CD4-positive, alpha-beta T cell treated with Interleukin-4 for 1 hour (primary cell): ENCODE results near the gene SLC24A3.
"Not testable (repeated sequence)": the region's sequence is repeated elsewhere in the genome, so short reads cannot be mapped to it uniquely, and the experiment has no call there.

Experiments used
- DNase-seq, 2 donors: peaks; one replicate each; pipeline ENCODE4 v3.0.0-alpha.2; 2020 to 2022

The SLC24A3 gene

DNA sequence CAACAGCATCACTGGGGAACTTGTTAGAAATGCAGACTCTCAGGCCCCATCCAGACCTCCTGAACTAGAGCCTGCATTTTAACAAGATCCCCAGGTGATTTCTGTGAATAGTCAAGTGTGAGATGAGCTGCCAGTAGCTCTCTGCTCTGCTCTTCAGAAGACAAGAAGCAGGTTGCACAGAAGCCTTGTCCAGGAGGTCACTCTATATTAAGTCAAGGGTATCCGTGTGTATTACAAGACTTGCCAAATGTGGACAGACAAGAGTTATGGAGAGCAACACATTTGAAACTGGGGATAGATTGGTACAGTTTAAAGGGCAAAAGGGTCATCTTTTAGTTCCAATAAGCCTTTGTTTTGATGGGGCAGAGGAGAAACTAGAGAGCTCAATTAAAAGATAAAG, 522.4 kb downstream of the SLC24A3 start:
- no peak for DNase-seq

DNA sequence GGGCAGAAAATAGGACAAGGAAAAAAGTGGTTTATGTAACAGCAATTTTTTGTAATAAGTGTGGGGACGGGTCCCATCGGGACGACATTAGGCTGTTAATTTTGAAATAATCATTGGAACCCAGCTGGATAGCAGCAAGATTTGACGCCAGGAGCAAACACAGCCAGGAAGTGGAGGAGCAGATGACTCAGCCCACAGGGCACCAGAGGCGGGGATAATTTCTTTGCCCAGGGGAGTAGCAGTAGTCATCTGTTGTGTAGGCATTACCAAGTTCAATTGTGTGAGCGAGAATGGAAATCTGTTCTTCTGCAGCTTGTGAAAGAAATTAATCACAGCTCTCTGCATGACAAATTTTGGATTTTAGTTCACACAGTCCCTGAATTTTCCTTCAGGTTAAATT, 523.0 kb downstream of the SLC24A3 start:
- DNase-seq, result peak in 1 of 2 donors; percentile 61

DNA sequence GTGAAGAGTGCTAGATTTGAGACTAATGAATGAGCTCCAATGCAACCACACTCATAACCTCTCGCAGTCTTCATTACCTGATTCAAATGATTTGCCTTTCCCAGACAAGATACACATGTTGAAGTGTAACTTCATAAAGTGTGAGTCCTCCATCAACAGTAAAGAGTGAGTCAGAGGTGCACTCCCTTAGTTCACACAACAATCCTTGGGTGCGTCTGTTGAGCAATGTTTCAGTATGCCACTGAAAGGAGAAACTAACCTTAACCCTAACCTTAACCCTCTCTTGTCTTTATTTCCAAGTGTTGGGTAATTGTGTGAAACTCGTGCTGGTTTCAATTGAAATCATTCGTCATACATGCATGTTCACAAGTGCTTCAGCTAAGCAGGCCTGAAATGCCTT, 524.6 kb downstream of the SLC24A3 start:
- peak in 1 of 2 donors; percentile 64 for DNase-seq

DNA sequence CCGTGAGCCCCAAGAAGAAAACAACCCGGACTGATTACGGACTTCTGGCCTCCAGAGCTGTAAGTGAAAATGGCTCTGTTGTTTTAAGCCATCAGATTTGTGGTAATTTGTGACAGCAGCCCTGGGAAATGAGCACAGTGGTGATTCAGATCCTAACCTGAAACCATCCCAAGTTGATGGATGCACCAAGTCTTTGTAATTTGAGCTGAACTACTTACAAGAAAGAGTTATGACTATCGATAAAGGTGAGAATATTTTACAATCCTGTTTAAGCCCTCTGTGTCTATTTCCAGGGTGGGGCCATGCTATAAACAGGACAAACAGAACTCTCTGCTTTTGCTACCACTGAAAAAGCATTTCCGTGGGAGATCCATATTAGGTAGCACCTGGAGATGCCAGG, 526.5 kb downstream of the SLC24A3 start:
- DNase-seq, result no peak

DNA sequence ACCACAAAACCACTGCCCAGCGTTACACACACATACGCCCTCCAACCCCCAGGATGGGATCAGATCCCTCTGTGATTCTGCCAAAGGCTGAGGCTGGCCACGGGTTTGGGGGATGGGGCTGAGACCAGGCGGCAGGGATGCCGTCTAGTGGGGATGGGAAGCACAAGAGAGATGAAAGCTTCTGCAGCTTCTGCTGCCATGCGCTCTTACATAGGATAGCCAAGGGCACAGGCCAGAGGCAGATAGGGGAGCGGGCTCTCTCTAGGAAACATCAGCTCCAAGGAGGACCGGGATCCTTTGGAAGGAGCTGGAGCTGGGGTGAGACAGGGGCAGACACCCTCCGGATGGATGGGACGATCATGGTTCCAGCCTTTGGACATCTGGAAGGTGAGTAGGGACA, 526.9 kb downstream of the SLC24A3 start:
- DNase-seq, result no peak

DNA sequence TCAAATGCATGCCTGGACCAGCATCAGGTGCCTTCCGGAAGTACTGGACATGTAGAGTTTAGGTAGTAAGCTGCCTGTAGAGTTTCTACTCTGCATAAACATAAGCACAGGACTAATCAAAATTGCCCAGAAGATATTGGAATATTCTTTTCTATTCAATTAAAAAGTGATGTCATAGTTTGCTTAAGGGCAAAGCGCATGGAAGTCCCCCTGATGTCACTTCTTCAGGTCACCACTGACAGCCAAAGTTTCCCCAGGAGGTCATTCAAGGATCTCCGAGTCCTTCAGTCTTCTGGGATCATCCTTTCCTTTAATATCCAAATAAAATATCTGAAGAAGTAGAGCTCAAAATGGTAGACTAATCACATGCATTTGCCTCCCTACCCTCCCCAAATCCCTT, 528.1 kb downstream of the SLC24A3 start:
- DNase-seq, result no peak

DNA sequence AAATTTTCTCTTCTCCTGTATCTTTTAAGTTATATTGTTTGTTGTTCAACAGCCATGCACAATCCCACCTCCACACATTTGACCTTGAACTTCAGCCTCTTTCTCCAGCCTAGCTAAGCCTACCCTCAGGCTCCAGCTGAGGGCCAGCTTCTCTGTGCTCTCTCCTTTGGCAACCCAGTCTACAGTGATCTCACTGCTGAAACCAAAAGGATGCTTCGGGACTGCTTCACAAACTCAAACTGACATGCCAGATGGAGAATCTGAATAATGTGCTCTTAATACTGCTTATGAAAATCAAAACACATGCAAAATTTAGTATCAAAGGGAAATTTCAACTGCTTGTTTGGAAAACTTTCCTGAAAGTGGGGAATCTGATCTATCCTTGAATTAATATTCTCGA, 529.5 kb downstream of the SLC24A3 start:
- no peak for DNase-seq

DNA sequence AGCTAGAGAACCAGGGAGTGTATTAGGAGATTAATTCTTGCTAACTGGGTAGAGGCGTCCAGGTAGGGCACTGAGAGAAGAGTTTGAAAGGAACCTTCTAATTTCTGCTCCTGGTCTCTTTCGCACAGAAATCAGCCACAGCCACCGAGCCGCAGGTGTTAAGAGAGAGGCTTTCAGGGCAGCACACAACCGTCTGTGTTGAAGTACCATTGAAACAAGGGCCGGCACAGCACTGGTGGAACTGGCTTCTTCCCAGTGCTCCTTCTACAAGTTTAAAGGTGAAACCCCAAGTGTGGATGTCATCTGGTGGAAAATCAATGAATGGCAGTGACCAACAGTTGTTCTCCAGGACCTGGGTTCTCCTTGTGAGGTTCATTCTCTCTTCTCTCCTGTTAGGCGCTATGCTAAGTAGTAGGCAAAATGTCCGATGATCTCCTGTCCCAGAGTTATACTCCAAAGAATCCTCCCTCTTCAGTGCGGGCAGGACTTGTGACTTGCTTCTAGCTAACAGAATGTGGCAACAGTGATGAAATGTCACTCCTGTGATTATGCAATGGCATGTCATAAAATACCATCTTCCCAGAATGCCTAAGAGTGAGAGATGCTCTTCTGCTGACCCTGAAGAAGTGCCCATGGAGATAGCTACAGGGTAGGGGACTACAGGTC, 530.7 kb downstream of the SLC24A3 start:
- DNase-seq, result peak in 1 of 2 donors; percentile 44

DNA sequence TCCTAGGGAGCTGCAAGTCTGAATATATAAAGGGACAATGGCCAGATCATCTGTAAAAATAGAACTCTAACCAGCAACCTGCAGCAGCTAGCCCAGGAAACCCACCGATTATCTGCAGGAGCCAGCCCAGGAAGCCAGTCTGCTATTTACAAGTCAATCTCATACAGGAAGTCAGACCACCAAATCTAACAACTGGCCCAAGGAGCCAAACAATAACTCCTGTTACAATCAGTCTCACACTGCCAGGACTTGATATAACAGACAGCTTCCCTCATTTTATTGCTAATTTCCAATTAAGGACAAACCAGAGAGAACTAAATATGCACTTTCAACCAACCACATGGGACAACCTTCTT, 531.2 kb downstream of the SLC24A3 start:
- DNase-seq, result no peak

DNA sequence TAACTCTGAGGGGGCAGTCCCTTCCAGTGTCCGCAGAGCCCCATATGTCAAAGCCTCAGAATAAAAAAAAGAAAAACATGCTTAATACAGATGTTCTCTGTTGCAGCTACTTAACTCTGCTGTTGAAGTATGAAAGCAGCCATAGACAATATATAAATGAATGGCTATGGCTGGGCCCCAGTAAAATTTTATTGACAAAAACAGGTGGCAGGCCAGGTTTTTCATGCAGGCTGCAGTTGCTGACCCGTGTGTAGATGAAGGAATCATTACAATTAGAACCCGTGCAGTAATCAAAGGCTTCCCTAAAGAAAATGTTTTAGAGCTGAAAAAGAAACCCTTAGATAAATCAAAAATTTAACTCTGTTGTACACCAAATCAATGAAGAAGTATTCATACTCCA, 532.7 kb downstream of the SLC24A3 start:
- no peak for DNase-seq

DNA sequence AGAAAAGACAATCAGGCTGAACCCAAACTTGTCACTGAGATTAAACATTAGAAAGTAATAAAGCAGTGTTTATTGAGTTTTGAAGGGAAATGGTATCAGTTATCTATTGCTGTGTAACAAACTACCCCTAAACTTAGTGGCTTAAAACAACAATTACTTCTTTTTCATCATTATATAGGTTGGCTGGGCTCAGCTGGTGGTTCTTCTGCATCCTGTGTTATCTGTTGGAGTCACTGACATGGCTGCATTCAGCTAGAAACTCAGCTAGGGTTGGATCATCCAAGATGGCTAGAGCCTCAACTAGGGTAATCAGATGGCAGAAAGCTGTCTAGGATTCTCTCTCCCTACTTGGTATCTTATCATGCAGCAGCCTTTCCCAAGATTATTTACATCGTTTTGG, 533.1 kb downstream of the SLC24A3 start:
- DNase-seq, result no peak

DNA sequence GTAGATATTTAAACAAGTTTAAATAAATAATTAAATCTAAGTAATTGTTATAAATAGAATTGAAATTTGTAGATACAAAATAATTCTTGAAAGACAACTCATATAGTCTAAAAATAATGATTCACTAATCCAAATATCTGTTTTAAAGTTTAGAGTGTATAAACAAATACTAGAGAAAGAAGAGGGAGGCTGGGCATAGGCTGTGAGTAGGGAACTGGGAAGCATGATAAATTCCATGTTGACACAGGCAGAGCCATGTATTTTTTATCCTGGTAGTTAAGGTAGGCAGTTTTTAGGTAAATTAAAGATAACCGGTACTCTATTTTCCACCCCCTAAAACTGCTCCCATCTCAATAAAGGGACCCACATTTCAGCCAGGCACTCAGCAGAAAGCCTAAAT, 534.0 kb downstream of the SLC24A3 start:
- no peak for DNase-seq

DNA sequence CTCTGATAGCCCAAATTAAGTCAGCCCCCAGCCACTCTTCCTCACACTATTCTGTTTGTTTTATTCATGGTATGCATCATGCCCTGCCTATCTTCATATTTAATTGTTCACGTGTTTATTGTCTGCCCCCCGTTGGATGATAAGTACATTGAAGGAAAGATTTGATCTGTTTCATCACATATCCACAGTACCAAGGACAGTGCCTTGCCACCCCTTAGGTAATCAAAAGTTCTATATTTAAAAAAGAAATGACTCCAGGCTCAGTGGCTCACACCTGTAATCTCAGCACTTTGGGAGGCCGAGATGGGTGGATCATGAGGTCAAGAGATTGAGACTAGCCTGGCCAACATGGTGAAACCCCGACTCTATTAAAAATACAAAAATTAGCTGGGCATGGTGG, 535.5 kb downstream of the SLC24A3 start:
- no peak for DNase-seq

DNA sequence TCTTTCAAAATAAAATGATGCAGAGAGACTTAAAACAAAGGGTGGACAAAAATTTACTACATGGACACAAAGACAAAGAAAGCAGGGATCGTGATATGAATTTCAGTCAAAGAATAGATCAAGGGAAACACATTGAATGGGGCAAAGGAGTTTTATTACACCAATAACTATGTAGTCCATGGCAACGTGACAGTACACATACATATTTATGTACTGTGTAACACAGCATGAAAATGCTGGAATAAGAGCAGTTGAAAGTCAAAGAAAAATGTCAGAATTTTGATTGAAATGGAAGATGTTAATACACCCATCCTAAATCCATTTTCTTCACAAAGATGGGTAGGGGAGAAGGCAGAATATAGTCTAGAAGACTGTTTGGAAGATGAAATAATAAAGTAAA, 536.2 kb downstream of the SLC24A3 start:
- no peak for DNase-seq

DNA sequence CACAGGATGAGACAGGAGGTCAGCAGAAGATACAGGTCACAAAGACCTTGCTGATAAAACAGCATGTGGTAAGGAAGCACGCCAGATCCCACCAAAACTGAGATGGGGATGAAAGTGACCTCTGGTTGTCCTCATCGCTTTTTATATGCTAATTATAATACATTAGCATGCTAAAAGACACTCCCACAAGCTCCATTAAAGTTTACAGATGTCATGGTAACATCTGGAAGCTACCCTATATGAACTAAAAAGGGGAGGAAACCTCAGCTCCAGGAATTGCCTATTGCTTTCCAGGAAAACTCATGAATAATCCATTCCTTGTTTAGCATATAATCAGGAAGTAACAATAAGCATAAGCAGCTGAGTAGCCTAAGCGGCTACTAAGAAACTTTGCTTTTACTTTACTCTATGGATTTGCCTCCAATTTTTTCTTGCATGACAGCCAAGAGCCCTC, 537.2 kb downstream of the SLC24A3 start:
- no peak for DNase-seq

DNA sequence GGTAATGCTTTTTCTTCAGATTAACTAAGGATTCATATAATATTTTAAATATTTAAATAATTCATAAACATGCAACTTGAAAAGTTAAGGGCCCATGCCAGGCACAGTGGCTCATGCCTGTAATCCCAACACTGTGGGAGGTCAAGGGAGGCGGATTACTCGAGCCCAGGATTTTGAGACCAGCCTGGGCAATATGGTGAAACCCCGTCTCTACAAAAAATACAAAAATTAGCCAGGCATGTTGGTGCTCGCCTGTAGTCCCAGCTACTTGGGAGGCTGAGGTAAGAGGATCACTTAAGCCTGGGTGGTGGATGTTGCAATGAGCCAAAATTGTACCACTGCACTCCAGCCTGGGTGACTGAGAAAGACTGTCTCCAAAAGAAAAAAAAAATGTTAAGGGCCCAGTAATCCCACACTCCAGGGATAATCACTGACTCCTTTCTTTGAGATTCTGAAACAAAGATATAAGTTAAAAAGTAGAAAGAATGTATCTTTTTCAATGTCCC, 537.7 kb downstream of the SLC24A3 start:
- DNase-seq, result no peak

DNA sequence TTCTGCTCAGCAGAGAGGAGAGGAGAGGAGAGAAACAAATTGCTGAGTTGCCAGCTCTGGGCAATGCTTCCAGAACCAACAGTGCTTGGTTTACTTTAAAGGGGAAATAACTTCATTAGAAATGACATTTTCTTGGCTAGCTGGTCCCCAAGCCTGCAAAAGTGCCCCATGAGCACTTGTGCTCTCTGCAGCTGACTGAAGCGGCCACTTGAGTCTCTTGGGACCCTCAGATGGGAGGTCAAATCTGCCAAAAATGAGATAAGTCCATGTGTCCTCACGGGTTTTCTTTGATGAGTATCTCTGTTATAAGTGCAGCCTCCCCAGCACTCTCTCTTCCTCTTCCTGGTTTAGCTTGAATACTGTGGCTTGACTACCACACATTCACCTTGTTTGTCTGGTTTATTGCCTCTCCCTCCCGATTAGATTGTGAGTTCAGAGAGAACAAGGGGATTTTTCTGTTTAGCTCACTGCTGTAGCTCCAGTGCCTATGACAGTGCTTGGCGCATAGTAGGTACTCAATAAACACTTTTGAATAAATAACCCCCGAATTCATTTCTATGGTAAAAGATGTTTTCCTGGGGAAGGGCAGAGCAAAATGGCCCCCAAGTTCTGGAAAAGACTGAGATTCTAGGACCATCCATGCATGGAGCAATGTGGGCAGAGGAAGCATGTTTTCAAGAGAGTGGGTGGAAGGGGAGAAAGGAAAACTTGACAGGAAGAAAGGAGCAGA, 538.6 kb downstream of the SLC24A3 start:
- DNase-seq, result no peak

DNA sequence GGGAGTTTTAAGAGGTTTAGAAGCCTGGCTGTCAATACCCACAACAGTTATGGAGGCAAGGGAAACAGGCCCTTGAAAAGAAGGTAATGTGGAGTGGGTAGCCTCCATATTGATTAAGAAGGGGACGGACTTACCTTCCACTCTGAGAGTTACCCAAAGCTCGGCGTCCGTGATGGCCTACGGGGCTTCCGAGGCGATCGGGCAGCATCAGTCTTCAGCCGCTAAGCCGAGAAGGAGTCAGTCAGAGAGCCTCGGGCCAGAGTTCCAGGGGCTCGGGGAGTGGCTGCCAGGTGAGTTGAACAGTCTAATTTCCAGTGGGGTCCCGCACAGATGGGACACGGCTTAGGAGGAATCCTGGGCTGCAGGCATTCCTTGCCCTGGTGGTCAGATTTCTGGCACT, 541.8 kb downstream of the SLC24A3 start:
- DNase-seq, result not testable (repeated sequence)

DNA sequence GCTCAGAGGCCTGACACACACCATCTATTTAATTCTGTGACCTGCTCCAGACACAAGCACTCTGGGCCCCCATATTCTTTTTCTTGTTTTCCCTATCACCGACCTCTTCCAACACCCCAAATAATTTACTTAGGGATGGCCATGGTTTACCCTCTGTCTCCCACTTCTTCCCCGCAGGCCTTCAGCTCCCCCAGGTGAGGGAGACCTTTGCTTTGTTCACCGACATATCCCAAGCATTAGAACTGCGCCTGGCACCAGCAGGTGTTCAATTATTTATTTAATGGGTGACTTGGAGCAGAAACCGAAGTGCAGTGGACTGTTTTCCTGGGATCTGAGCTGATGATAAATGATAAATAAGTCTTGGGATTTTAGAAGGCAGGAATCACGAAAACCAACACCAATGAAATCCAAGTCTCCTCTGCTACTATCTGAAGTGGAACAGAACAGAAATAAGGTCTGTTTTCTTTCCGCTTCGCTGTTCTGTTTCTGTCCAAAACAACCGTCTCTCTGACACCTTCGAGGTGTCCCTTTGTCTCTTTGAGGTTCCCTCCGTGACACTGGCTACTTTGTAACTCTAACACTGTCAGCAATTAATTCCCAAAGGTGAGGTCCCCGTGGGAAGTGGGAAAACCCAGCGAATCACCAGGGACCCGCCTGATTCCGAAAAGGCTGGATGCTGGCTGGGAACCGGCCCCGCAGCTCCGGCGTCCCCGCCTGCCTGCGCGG, 544.5 kb downstream of the SLC24A3 start:
- no peak for DNase-seq

DNA sequence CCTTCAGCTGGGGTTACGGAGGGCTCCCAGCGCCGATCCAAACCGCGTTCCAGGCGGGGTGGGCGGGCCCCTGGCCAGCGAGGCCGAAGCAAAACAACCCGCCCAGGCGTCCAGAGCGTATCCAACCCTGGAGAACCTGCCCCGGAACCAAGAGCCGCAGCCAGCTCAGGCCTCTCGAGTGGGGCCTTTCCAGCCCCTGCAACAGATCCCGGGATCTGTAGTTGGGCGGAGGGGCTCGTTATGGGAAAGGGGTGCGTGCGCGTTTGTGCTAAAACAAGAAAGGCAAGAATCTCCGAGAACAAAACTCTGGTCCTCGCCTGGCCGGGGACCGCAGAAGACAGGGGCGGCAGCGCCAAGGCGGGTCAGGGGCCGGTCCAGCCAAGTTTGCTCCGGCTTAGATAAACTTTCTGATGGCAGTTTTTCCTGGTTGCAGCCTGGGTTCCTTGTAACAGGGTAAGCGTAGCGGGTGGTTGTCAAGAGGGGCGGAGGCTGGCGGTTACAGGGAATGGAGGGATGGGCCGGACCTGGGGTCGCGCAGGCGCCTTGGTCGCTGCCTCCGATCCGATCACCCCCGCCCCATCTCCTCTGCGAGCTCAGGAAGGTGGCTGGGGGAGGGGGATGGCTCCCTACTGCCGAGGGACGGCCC, 545.2 kb downstream of the SLC24A3 start:
- DNase-seq, result peak in 1 of 2 donors; percentile 73

DNA sequence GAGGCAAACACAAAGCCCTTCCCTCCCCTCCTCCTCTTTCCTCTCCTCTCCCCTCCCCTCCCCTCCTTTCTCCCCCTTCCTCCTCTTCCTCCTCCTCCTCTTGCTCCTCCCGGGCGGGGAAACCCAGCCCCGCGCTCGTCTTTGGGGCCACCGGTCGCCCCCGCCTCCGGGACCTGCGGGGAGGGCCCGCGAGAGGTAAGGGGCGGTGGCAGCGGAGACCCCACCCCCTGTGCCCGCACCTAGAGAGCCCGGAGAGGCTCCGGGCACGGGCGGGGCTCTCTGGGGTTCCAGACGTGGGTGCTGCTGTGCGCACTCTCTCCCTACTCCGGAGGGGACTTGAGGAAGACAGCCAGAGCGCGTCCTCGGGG, 545.7 kb downstream of the SLC24A3 start, which contains the start of gene RIN2:
RIN2 (plus strand) TSS at position 126 of the 368 bp plus-strand sequence. CDS start 131,344 bp downstream, outside the sequence.
- no peak for DNase-seq

DNA sequence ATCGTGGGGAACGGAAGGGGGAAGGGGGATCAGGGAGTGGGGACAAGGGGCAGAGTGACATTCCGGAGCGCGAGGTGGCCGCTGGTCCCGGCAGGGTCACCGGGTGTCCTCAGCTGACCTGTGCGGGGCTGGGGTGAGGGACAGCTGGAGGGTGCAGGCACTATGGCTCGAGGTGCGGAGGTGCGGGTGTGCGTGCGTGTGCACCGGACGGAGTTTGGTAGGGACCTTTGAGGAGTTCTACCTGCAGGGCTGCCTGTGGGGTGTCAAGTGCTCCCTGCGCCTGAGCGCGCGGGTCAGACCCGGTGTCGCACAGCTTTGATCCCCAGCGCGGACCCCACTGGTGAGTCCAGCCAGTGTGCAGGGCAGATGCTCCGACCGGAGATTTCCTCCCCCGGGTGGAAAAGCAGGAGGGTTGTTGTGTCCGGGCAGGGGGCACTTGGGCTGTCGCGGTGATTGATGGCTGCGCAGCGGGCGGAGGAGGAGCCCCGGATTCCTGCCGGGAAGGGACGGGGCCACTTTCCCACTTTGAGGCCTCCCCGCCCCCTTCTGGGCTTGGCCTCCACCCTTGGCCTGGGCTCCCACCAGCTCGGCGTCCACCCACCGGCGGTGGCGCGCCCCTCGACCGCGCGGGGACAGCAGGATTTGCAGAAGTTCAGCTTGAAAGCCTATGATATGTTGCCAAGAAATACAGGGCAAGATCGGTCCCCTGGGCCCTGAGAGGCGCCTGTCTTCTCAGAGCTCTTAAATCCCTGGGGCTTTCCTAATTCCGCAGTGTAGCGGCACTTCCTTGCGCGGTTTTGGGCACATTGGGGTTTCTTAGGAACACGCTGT, 546.3 kb downstream of the SLC24A3 start:
- DNase-seq, result peak in 1 of 2 donors; percentile 60
